ENCODE data around the gene RSKR.

The RSKR gene

DNA sequence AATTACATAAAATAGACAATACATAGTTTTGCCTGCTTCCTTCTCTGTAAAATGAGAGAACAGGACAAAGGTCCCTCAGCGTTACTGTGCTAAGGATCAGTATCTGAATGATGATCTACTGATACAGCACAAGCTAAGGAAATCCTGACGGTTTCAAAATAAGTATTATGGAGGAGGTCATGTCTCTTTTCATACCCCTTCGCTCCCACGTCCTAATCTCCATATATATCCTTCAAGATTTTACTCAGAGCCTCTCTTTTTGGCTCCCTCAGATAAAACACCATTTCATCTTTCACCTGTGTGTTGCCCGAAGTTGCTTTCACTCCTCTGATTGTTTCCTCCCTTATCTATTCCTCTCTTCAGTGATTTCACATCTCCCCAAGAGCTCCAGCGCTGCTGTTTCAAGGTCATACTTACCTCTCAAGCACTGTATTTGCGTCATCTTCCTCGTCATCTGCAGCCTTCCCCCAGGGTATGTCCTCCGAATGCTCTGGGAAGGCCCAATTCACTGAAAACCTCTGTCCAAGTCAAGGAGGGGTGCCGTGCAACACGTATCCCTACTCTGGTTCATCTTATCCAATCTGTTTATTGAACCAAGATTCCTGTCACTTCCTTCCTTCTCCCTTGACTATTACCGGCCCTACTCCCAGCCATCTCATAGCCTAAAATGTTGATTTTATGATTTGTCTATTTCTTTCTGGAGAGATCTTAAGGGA is 32.2 kb upstream of the RSKR start:
- no peak overlapping the region for H3K4me3 ChIP-seq (ENCODE audit: low read length)
- no peak overlapping the region for H3K27ac ChIP-seq (ENCODE audit: low read depth, low read length)
- no peak overlapping the region for H3K4me2 ChIP-seq (ENCODE audit: low read length)
- no peak overlapping the region for H2BK15ac ChIP-seq (replicated peaks; ENCODE audit: low read depth)
- peaks cover 21% of the 10 kb centered on the region for H3K79me2 ChIP-seq (ENCODE audit: control insufficient read depth, insufficient read depth, low read length)
- no peaks in the 10 kb centered on the region for H3K27me3 ChIP-seq (ENCODE audit: insufficient read depth, low read length, poor library complexity)
- H2AK5ac ChIP-seq (ENCODE audit: low read length): no peak overlapping the region
- no peak overlapping the region for H4K8ac ChIP-seq (ENCODE audit: low read depth, low read length)
- H3K4me1 ChIP-seq (ENCODE audit: control insufficient read depth, low read depth, low read length): peaks cover 4% of the 10 kb centered on the region
- H3K18ac ChIP-seq (ENCODE audit: low read length): no peak overlapping the region
- no peak overlapping the region for H3K23ac ChIP-seq (ENCODE audit: low read length)
- peak overlapping the region; percentile 57 for H3K56ac ChIP-seq (ENCODE audit: low read length)
- no peak overlapping the region for H3K9ac ChIP-seq (ENCODE audit: low read length)
- H3K4ac ChIP-seq (ENCODE audit: low read depth, low read length): no peak overlapping the region
- WGBS (ENCODE audit: extremely low coverage, insufficient coverage, low lambda C conversion rate): no CpG with 5 or more reads among the region's 12 CpGs
- H2BK5ac ChIP-seq (ENCODE audit: low read length): no peak overlapping the region
- peaks cover 14% of the 10 kb centered on the region for H3K36me3 ChIP-seq (ENCODE audit: control insufficient read depth, insufficient read depth, low read length)
- no peak overlapping the region for H2BK120ac ChIP-seq (ENCODE audit: low read depth, low read length)
- no peak for DNase-seq
- no peak overlapping the region for H4K5ac ChIP-seq (ENCODE audit: low read length)
- H3K79me1 ChIP-seq (ENCODE audit: low read length): peaks cover 14% of the 10 kb centered on the region

DNA sequence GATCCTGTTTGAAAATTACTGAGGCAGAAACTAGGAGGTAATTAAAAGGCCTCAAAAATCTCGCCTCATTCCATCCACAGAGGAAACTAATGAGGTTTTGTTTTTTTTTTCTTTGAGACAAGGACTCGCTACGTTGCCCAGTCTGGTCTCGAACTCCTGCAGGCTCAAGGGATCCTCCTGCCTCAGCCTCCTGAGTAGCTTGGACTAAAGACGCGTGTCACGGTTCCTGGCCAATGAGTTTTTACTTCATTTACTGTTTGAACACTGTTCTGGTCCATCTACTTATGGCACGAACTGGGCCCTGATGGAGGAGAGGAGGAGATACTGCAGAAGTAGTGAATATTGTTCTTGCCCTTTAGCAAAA is 31.6 kb upstream of the RSKR start:
- WGBS (ENCODE audit: extremely low coverage, insufficient coverage, low lambda C conversion rate): no CpG with 5 or more reads among the region's 8 CpGs
- peak overlapping the region; percentile 52 for H3K18ac ChIP-seq (ENCODE audit: low read length)
- H3K4me2 ChIP-seq (ENCODE audit: low read length): peak overlapping the region; percentile 49
- no peaks in the 10 kb centered on the region for H3K27me3 ChIP-seq (ENCODE audit: insufficient read depth, low read length, poor library complexity)
- DNase-seq: no peak
- peaks cover 14% of the 10 kb centered on the region for H3K79me1 ChIP-seq (ENCODE audit: low read length)
- H2BK120ac ChIP-seq (ENCODE audit: low read depth, low read length): no peak overlapping the region
- peaks cover 4% of the 10 kb centered on the region for H3K4me1 ChIP-seq (ENCODE audit: control insufficient read depth, low read depth, low read length)
- peak overlapping the region; percentile 52 for H4K5ac ChIP-seq (ENCODE audit: low read length)
- H4K8ac ChIP-seq (ENCODE audit: low read depth, low read length): no peak overlapping the region
- H3K9ac ChIP-seq (ENCODE audit: low read length): peak overlapping the region; percentile 93
- H2BK5ac ChIP-seq (ENCODE audit: low read length): no peak overlapping the region
- H2AK5ac ChIP-seq (ENCODE audit: low read length): no peak overlapping the region
- peaks cover 14% of the 10 kb centered on the region for H3K36me3 ChIP-seq (ENCODE audit: control insufficient read depth, insufficient read depth, low read length)
- H3K4me3 ChIP-seq (ENCODE audit: low read length): peak overlapping the region; percentile 72
- H2BK15ac ChIP-seq (replicated peaks; ENCODE audit: low read depth): no peak overlapping the region
- H3K4ac ChIP-seq (ENCODE audit: low read depth, low read length): peak overlapping the region; percentile 92
- no peak overlapping the region for H3K23ac ChIP-seq (ENCODE audit: low read length)
- no peak overlapping the region for H3K27ac ChIP-seq (ENCODE audit: low read depth, low read length)
- peaks cover 21% of the 10 kb centered on the region for H3K79me2 ChIP-seq (ENCODE audit: control insufficient read depth, insufficient read depth, low read length)
- H3K56ac ChIP-seq (ENCODE audit: low read length): peak overlapping the region; percentile 96

DNA sequence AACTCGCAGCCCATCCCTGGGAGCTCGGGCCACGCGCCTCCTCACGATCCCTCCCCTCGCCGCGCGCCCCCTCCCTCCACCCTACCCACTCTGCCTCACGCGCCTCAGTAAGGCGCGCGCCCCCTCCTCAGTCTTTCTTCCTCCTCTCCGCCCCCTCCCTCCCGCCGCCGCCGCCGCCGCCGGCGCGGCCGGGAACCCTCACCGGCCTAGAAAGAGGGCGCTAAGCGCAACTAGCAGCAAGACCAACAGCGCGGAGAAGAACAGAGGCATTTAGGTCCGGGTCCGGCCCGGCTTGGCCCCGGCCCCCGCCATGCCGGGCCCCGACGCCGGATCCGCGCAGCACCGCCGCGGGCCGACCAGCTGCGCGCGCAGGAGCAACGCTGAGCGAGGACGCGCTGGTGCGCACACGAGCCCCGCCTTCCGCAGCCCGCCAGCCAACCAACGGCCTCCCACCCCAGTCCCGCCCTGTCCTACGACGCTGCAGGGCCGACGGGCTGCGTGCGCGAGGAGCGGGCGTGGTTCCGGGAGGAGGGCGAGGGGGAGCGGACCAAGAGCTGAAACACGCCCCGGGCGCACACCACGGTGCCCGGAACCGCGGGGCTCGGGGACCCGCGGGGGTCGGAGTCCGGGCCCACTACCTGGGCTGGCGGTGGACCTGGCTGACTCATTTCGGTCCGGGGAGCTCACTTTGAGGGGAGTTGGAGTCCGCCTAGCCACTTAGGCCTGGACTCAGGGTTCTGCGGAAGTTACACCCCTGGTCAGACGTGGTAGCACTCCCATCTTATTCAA is 31.0 kb upstream of the RSKR start, which contains the start of gene BLTP2:
TSS of gene BLTP2 (minus strand) at position 372 of the 789 bp plus-strand sequence. CDS start at position 270, 102 bp downstream.
- Histone ChIP-seq H3K27ac (ENCODE audit: low read depth, low read length) (peak within 1 kb of the TSS; percentile 41), H3K79me1 (ENCODE audit: low read length) (peaks cover 14% of the 10 kb centered on the region), H3K23ac (ENCODE audit: low read length) (no peak within 1 kb of the TSS), H4K8ac (ENCODE audit: low read depth, low read length) (peak within 1 kb of the TSS; percentile 97), H3K4me1 (ENCODE audit: control insufficient read depth, low read depth, low read length) (peaks cover 4% of the 10 kb centered on the region), H3K79me2 (ENCODE audit: control insufficient read depth, insufficient read depth, low read length) (peaks cover 21% of the 10 kb centered on the region), H3K4me3 (ENCODE audit: low read length) (peak within 1 kb of the TSS; percentile 76), H3K56ac (ENCODE audit: low read length) (peak within 1 kb of the TSS; percentile 96), H3K9ac (ENCODE audit: low read length) (peak within 1 kb of the TSS; percentile 93), H4K5ac (ENCODE audit: low read length) (peak within 1 kb of the TSS; percentile 52), H3K4ac (ENCODE audit: low read depth, low read length) (peak within 1 kb of the TSS; percentile 92), H2AK5ac (ENCODE audit: low read length) (no peak within 1 kb of the TSS), H2BK5ac (ENCODE audit: low read length) (peak within 1 kb of the TSS; percentile 46), H3K18ac (ENCODE audit: low read length) (peak within 1 kb of the TSS; percentile 87), H3K36me3 (ENCODE audit: control insufficient read depth, insufficient read depth, low read length) (peaks cover 16% of the 10 kb centered on the region), H3K27me3 (ENCODE audit: insufficient read depth, low read length, poor library complexity) (no peaks in the 10 kb centered on the region), H3K4me2 (ENCODE audit: low read length) (peak within 1 kb of the TSS; percentile 82), H2BK15ac (replicated peaks; ENCODE audit: low read depth) (no peak within 1 kb of the TSS), H2BK120ac (ENCODE audit: low read depth, low read length) (no peak within 1 kb of the TSS)
- DNase-seq: peak; percentile 96
- no CpG with 5 or more reads among the region's 89 CpGs for WGBS (ENCODE audit: extremely low coverage, insufficient coverage, low lambda C conversion rate)

DNA sequence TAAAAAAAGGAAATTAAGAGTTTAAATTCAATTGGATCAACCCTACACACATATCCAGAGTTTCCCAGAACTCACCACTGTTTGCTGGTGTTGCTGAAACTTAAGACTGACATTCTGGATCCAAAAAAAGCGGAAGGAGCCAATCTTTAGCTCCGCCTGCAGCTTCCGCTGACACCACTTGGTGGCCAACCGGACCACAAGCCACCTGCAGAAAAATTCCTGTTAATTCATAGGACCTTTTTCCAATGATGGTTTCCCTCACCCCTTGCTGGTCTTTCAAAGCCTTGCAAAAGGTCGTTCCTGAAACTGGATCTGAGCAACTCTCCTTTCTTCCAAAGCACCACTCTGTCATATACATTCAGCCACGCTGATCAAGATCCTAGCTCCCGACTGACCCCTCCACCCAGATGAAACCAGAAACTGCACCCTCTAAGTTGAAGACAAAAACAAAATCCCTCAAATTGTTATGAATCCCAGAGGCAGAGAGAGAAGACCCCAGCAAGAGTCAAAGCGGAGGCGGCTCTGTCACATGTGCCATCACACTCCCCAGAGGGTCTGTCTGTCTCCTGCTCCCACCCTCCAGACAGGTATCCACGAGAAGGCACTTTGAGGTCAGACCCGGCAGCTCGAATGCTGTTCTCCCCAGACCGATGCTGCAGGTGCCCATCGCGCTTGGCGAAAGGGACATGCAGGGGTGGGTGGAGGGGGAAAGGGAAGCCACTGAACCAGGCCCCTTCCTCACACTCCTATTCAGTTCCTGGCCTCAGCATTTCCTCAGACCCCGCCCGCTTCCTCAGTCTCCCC is 30.2 kb upstream of the RSKR start:
- peaks cover 4% of the 10 kb centered on the region for H3K4me1 ChIP-seq (ENCODE audit: control insufficient read depth, low read depth, low read length)
- DNase-seq: peak; percentile 72

DNA sequence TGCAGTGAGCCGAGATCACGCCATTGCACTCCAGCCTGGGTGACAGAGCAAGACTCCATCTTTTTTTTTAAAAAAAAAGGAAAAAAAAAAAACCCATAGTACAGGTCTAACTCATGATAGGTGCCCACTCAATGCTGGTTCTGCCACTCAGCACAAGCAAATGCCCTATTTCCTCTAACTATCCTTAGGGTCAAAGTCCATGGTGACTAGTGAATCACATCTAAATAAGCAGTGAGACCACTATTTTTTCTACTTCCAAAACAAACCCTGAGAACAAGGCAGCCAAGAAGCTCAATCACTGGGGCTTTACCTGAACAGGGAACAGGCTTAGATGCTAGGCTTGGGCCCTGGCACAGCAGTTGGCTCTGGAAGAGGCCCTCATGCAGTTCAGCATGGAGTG is 27.6 kb upstream of the RSKR start:
- peaks cover 31% of the 10 kb centered on the region for H3K36me3 ChIP-seq (ENCODE audit: control insufficient read depth, insufficient read depth, low read length)
- H2BK120ac ChIP-seq (ENCODE audit: low read depth, low read length): no peak overlapping the region
- H3K4me2 ChIP-seq (ENCODE audit: low read length): no peak overlapping the region
- H3K4ac ChIP-seq (ENCODE audit: low read depth, low read length): no peak overlapping the region
- H3K27ac ChIP-seq (ENCODE audit: low read depth, low read length): no peak overlapping the region
- no peak overlapping the region for H2BK15ac ChIP-seq (replicated peaks; ENCODE audit: low read depth)
- no peak overlapping the region for H2BK5ac ChIP-seq (ENCODE audit: low read length)
- H3K23ac ChIP-seq (ENCODE audit: low read length): no peak overlapping the region
- peaks cover 15% of the 10 kb centered on the region for H3K79me1 ChIP-seq (ENCODE audit: low read length)
- H3K4me3 ChIP-seq (ENCODE audit: low read length): no peak overlapping the region
- H4K5ac ChIP-seq (ENCODE audit: low read length): no peak overlapping the region
- H3K4me1 ChIP-seq (ENCODE audit: control insufficient read depth, low read depth, low read length): peaks cover 4% of the 10 kb centered on the region
- peaks cover 25% of the 10 kb centered on the region for H3K79me2 ChIP-seq (ENCODE audit: control insufficient read depth, insufficient read depth, low read length)
- no peak overlapping the region for H3K18ac ChIP-seq (ENCODE audit: low read length)
- no peak for DNase-seq
- WGBS (ENCODE audit: extremely low coverage, insufficient coverage, low lambda C conversion rate): no CpG with 5 or more reads among the region's 2 CpGs
- no peak overlapping the region for H3K9ac ChIP-seq (ENCODE audit: low read length)
- no peak overlapping the region for H2AK5ac ChIP-seq (ENCODE audit: low read length)
- H3K27me3 ChIP-seq (ENCODE audit: insufficient read depth, low read length, poor library complexity): no peaks in the 10 kb centered on the region
- H4K8ac ChIP-seq (ENCODE audit: low read depth, low read length): no peak overlapping the region
- no peak overlapping the region for H3K56ac ChIP-seq (ENCODE audit: low read length)

More for the DNA sequence above, 30.2 kb upstream of the RSKR start:
- Histone ChIP-seq H3K18ac (ENCODE audit: low read length) (peak overlapping the region; percentile 87), H3K27me3 (ENCODE audit: insufficient read depth, low read length, poor library complexity) (no peaks in the 10 kb centered on the region), H3K27ac (ENCODE audit: low read depth, low read length) (no peak overlapping the region), H3K56ac (ENCODE audit: low read length) (peak overlapping the region; percentile 91), H2BK5ac (ENCODE audit: low read length) (no peak overlapping the region), H4K5ac (ENCODE audit: low read length) (no peak overlapping the region), H2AK5ac (ENCODE audit: low read length) (no peak overlapping the region), H2BK15ac (replicated peaks; ENCODE audit: low read depth) (no peak overlapping the region), H3K36me3 (ENCODE audit: control insufficient read depth, insufficient read depth, low read length) (peaks cover 22% of the 10 kb centered on the region), H3K79me2 (ENCODE audit: control insufficient read depth, insufficient read depth, low read length) (peaks cover 21% of the 10 kb centered on the region), H3K9ac (ENCODE audit: low read length) (peak overlapping the region; percentile 80), H2BK120ac (ENCODE audit: low read depth, low read length) (no peak overlapping the region), H3K4me3 (ENCODE audit: low read length) (peak overlapping the region; percentile 76), H4K8ac (ENCODE audit: low read depth, low read length) (no peak overlapping the region), H3K4ac (ENCODE audit: low read depth, low read length) (peak overlapping the region; percentile 63), H3K4me2 (ENCODE audit: low read length) (peak overlapping the region; percentile 82), H3K23ac (ENCODE audit: low read length) (no peak overlapping the region), H3K79me1 (ENCODE audit: low read length) (peaks cover 14% of the 10 kb centered on the region)
- no CpG with 5 or more reads among the region's 18 CpGs for WGBS (ENCODE audit: extremely low coverage, insufficient coverage, low lambda C conversion rate)

Data from mesendoderm (in vitro differentiated cells).